Brain microvascular endothelial cell (primary cell): Measurements from ENCODE around the gene TFB2M.
"Not testable (repeated sequence)": the region's sequence is repeated elsewhere in the genome, so short reads cannot be mapped to it uniquely, and the experiment has no call there.

ENCODE experiments used
- DNase-seq: peaks from one replicate; pipeline ENCODE4 v3.0.0-alpha.2; 2020
- H3K27ac ChIP-seq: fragments of 250-450 bp; sonication (Bioruptor Pico); 2 replicates; pipeline ENCODE4 v1.5.1; 2020; ENCODE audit warnings: mild to moderate bottlenecking, moderate library complexity
- H3K27me3 ChIP-seq: fragments of 250-450 bp; sonication (Bioruptor Pico); replicated peaks from 2 replicates; pipeline ENCODE4 v1.5.1; 2020; ENCODE audit warnings: mild to moderate bottlenecking
- H3K36me3 ChIP-seq: fragments of 250-450 bp; sonication (Bioruptor Pico); replicated peaks from 2 replicates; pipeline ENCODE4 v1.5.1; 2020; ENCODE audit warnings: mild to moderate bottlenecking
- H3K4me3 ChIP-seq: 2 replicates; pipeline ENCODE4 v1.5.1; 2011; ENCODE audit warnings: low read depth, mild to moderate bottlenecking, control low read depth, low read length, moderate library complexity
- in situ Hi-C: cut with HindIII; loops from 2 replicates; pipeline ENCODE4 v1.10.0; 2017; ENCODE audit warnings: low sequenced_read_pairs, low pct_ligation_motif_present
- TF ChIP-seq, protein P1 (sequence below): IDR thresholded peaks from 2 replicates; pipeline ENCODE4 v1.5.1; 2011; ENCODE audit warnings: low read depth, mild to moderate bottlenecking, moderate library complexity, low read length, control low read depth, inconsistent platforms; ENCODE audit errors: missing control alignments

The TFB2M gene

GRCh38 chr1:246572785-246573184 is 6.7 kb upstream of the TFB2M start:
- H3K4me3 ChIP-seq: no peak overlapping the region
- TF ChIP-seq, protein P1, sequence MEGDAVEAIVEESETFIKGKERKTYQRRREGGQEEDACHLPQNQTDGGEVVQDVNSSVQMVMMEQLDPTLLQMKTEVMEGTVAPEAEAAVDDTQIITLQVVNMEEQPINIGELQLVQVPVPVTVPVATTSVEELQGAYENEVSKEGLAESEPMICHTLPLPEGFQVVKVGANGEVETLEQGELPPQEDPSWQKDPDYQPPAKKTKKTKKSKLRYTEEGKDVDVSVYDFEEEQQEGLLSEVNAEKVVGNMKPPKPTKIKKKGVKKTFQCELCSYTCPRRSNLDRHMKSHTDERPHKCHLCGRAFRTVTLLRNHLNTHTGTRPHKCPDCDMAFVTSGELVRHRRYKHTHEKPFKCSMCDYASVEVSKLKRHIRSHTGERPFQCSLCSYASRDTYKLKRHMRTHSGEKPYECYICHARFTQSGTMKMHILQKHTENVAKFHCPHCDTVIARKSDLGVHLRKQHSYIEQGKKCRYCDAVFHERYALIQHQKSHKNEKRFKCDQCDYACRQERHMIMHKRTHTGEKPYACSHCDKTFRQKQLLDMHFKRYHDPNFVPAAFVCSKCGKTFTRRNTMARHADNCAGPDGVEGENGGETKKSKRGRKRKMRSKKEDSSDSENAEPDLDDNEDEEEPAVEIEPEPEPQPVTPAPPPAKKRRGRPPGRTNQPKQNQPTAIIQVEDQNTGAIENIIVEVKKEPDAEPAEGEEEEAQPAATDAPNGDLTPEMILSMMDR: no peak
- in situ Hi-C loops: no loop called here
- H3K27me3 ChIP-seq: no peaks in the 10 kb centered on the region
- H3K36me3 ChIP-seq: no peaks in the 10 kb centered on the region
- no peak overlapping the region for H3K27ac ChIP-seq
- no peak for DNase-seq

DNA sequence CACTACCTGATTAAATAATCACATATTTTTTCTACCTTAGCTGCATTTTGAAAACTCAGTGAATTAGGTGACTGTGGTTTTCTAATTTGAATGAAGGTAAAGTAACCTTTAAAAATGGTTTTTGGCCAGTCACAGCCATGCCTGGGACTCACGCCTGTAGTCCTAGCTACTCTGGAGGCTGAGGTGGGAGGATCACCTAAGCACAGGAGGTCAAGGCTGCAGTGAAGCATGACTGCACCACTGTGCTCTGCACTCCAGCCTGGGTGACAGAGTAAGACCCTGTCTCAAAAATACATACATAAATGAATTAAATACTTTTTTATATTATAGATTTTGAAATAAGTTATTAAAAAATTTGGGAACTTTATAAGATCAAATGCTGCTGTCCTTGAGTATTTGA is 5.9 kb upstream of the TFB2M start:
- in situ Hi-C loops: no loop called here
- no peak overlapping the region for H3K27ac ChIP-seq

GRCh38 chr1:246571309-246571708 is 5.2 kb upstream of the TFB2M start:
- H3K27me3 ChIP-seq, H3K27ac ChIP-seq, H3K36me3 ChIP-seq, DNase-seq, in situ Hi-C loops, H3K4me3 ChIP-seq: not testable (repeated sequence)

More for the DNA sequence above, 5.9 kb upstream of the TFB2M start:
- TF ChIP-seq, protein P1: no peak
- Histone ChIP-seq H3K36me3 (no peaks in the 10 kb centered on the region), H3K27me3 (no peaks in the 10 kb centered on the region), H3K4me3 (no peak overlapping the region)
- DNase-seq: no peak

- no peaks in the 10 kb centered on the region for H3K36me3 ChIP-seq
- in situ Hi-C loops: no loop called here
- H3K27ac ChIP-seq: peak overlapping the region; percentile 38
- TF ChIP-seq, protein P1: no peak
- no peaks in the 10 kb centered on the region for H3K27me3 ChIP-seq
- no peak for DNase-seq
- H3K4me3 ChIP-seq: no peak overlapping the region
These were observed 3.5 kb upstream of the TFB2M start for GRCh38 chr1:246569248-246570238.

GRCh38 chr1:246567646-246568235 is 1.7 kb upstream of the TFB2M start:
- Histone ChIP-seq H3K4me3 (peak overlapping the region; percentile 97), H3K36me3 (no peaks in the 10 kb centered on the region), H3K27ac (peak overlapping the region; percentile 72), H3K27me3 (no peaks in the 10 kb centered on the region)
- TF ChIP-seq, protein P1: no peak
- in situ Hi-C loops: no loop called here
- no peak for DNase-seq
